Stimulated activated naive B cell treated with anti-CD40 and anti-IgM and Interleukin-4, amounts not matched to agents 10 μg/mL and 1 μg/mL and 100 μg/mL, for 72 hours (primary cell): ENCODE data around the gene ATXN1.
A peak's percentile ranks its signal among the peaks of the same experiment; 100 is the strongest.

Experiments
- ATAC-seq, 2 donors: fragments of 150-1000 bp; cut with Tn5 transposase; replicated peaks; 2 replicates each; pipeline ENCODE4 v1.10.0; 2021; ENCODE audit warnings: moderate library complexity in 1 of 2
- DNase-seq: peaks from one replicate; pipeline ENCODE4 v3.0.0; 2021
- H3K27ac Mint-ChIP-seq: one replicate; pipeline ENCODE4 v1.8.0; 2022; ENCODE audit warnings: mild to moderate bottlenecking, mixed read lengths
- H3K27me3 Mint-ChIP-seq, 2 donors: one replicate each; pipeline ENCODE4 v1.8.0; 2022; ENCODE audit warnings: mixed read lengths in 2 of 2
- H3K36me3 Mint-ChIP-seq, 2 donors: one replicate each; pipeline ENCODE4 v1.8.0; 2022; ENCODE audit warnings: mixed read lengths in 2 of 2, mild to moderate bottlenecking in 1 of 2
- H3K4me1 Mint-ChIP-seq, 2 donors: one replicate each; pipeline ENCODE4 v1.8.0; 2022; ENCODE audit warnings: mixed read lengths in 2 of 2, mild to moderate bottlenecking in 1 of 2
- H3K4me3 Mint-ChIP-seq, 2 donors: one replicate each; pipeline ENCODE4 v1.8.0; 2022; ENCODE audit warnings: mild to moderate bottlenecking in 2 of 2, mixed read lengths in 2 of 2, moderate library complexity in 1 of 2
- H3K9me3 Mint-ChIP-seq, 2 donors: one replicate each; pipeline ENCODE4 v1.8.0; 2022; ENCODE audit warnings: mixed read lengths in 2 of 2, mild to moderate bottlenecking in 1 of 2

Gene ATXN1

GRCh38 chr6:16477367-16478149 lies 283.7 kb downstream of the ATXN1 start:
- peaks cover 46 to 60% of the 10 kb centered on the region in 2 donors for H3K36me3 Mint-ChIP-seq
- DNase-seq (no peak), ATAC-seq (no peak)
- H3K4me3 Mint-ChIP-seq = peak overlapping the region; percentile 26 to 66
- H3K27ac Mint-ChIP-seq = peak overlapping the region; percentile 96
- H3K4me1 Mint-ChIP-seq = peaks cover 50 to 64% of the 10 kb centered on the region in 2 donors
- peaks cover 4% of the 10 kb centered on the region in 2 donors for H3K9me3 Mint-ChIP-seq
- no peaks in the 10 kb centered on the region for H3K27me3 Mint-ChIP-seq

- H3K4me1 Mint-ChIP-seq = peaks cover 51 to 65% of the 10 kb centered on the region in 2 donors
- peak overlapping the region; percentile 65 to 66 for H3K4me3 Mint-ChIP-seq
- H3K27me3 Mint-ChIP-seq = no peaks in the 10 kb centered on the region
- peaks cover 4% of the 10 kb centered on the region in 2 donors for H3K9me3 Mint-ChIP-seq
- ATAC-seq (peak; percentile 16 to 42), DNase-seq (no peak)
- H3K27ac Mint-ChIP-seq = peak overlapping the region; percentile 96
- H3K36me3 Mint-ChIP-seq = peaks cover 43 to 62% of the 10 kb centered on the region in 2 donors
Measured at GRCh38 chr6:16476861-16477260, 284.4 kb downstream of the ATXN1 start.

DNA sequence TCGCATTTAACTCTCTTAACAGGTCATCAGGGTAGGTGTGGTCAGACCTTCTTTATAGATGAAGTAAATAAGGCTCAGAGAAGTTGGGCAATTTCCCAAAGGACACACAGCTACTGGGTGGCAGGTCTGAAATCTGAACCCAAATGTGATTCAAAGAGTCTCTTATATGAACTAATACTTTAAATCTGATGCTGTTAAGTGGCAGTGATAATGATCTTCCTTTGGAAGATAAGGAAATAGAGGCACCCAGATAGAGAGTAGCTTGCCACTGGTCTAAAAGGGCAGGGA lies 285.8 kb downstream of the ATXN1 start:
- H3K4me1 Mint-ChIP-seq = peaks cover 52 to 65% of the 10 kb centered on the region in 2 donors
- peaks cover 36 to 61% of the 10 kb centered on the region in 2 donors for H3K36me3 Mint-ChIP-seq
- peak overlapping the region in 1 of 2 donors; percentile 67 for H3K4me3 Mint-ChIP-seq
- no peaks in the 10 kb centered on the region for H3K27me3 Mint-ChIP-seq
- DNase-seq (no peak), ATAC-seq (no peak)
- peak overlapping the region; percentile 94 for H3K27ac Mint-ChIP-seq
- peaks cover 4% of the 10 kb centered on the region in 2 donors for H3K9me3 Mint-ChIP-seq

GRCh38 chr6:16474772-16475493 lies 286.3 kb downstream of the ATXN1 start:
- peak overlapping the region; percentile 94 for H3K27ac Mint-ChIP-seq
- H3K4me3 Mint-ChIP-seq = peak overlapping the region; percentile 38 to 67
- peaks cover 4% of the 10 kb centered on the region in 2 donors for H3K9me3 Mint-ChIP-seq
- H3K27me3 Mint-ChIP-seq = no peaks in the 10 kb centered on the region
- DNase-seq = no peak
- peaks cover 32 to 59% of the 10 kb centered on the region in 2 donors for H3K36me3 Mint-ChIP-seq
- peaks cover 55 to 65% of the 10 kb centered on the region in 2 donors for H3K4me1 Mint-ChIP-seq
- ATAC-seq = peak; percentile 56 to 64

DNA sequence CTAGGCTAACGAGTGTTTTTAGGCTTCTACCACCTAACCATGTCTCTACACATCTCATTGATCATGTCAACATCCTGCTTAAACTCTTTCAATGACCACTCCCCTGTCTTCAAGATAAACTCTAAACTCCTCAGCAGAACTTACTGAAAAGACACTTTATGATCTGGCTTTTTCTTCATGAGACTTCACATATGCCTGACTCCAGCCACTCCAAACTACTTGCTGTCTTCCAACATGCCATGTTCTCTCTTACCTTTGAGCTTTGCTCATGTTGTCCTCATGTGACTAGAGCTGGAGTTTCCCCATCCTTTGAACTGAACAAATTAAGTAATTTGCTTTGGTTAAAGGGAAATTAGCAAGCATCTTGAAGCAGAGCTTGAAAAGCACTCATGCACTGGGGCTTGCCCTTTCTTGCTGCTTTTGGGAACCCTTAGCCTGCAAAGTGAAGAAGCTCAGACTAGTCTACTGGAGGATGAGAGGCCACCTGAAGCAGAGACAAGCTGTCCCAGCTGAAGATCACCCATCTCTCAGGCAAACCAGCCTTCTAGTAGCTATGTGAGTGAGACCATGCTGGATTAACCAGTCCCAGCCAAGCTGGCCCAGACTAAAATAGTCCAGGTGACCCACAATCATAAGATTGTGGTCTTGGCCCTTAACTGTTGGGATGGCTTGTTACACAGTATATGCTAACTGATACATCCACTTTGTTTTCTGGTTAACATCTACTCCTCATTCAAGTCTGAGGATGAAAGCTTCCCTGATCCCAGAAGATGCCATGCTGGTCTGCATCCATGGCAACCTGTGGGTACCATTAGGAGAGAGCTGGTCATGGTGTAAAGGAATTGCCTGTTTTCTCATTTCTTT lies 287.1 kb downstream of the ATXN1 start:
- peaks cover 55 to 66% of the 10 kb centered on the region in 2 donors for H3K4me1 Mint-ChIP-seq
- H3K27me3 Mint-ChIP-seq = no peaks in the 10 kb centered on the region
- H3K27ac Mint-ChIP-seq = peak overlapping the region; percentile 94
- H3K36me3 Mint-ChIP-seq = peaks cover 34 to 66% of the 10 kb centered on the region in 2 donors
- DNase-seq (no peak), ATAC-seq (peak; percentile 30 to 43)
- H3K9me3 Mint-ChIP-seq = peaks cover 4% of the 10 kb centered on the region in 2 donors
- peak overlapping the region; percentile 38 to 67 for H3K4me3 Mint-ChIP-seq

GRCh38 chr6:16473184-16473907 lies 287.9 kb downstream of the ATXN1 start:
- Mint-ChIP-seq H3K4me1 (peaks cover 55 to 66% of the 10 kb centered on the region in 2 donors), H3K36me3 (peaks cover 34 to 68% of the 10 kb centered on the region in 2 donors), H3K27me3 (no peaks in the 10 kb centered on the region), H3K27ac (peak overlapping the region; percentile 94), H3K9me3 (peaks cover 4% of the 10 kb centered on the region in 2 donors), H3K4me3 (peak overlapping the region; percentile 12 to 66)
- DNase-seq (peak; percentile 51), ATAC-seq (peak; percentile 53 to 64)

- H3K4me3 Mint-ChIP-seq = peak overlapping the region in 1 of 2 donors; percentile 12
- peaks cover 51 to 62% of the 10 kb centered on the region in 2 donors for H3K4me1 Mint-ChIP-seq
- H3K27ac Mint-ChIP-seq = peak overlapping the region; percentile 94
- H3K9me3 Mint-ChIP-seq = peaks cover 4% of the 10 kb centered on the region in 2 donors
- ATAC-seq (no peak), DNase-seq (no peak)
- no peaks in the 10 kb centered on the region for H3K27me3 Mint-ChIP-seq
- H3K36me3 Mint-ChIP-seq = peaks cover 28 to 60% of the 10 kb centered on the region in 2 donors
Measured at GRCh38 chr6:16472349-16473069, 288.8 kb downstream of the ATXN1 start.

GRCh38 chr6:16471910-16472297 lies 289.4 kb downstream of the ATXN1 start:
- ATAC-seq (no peak), DNase-seq (no peak)
- Mint-ChIP-seq H3K9me3 (peaks cover 2 to 4% of the 10 kb centered on the region in 2 donors), H3K36me3 (peaks cover 22 to 54% of the 10 kb centered on the region in 2 donors), H3K4me3 (peak overlapping the region in 1 of 2 donors; percentile 53), H3K27ac (peak overlapping the region; percentile 84), H3K4me1 (peaks cover 45 to 56% of the 10 kb centered on the region in 2 donors), H3K27me3 (no peaks in the 10 kb centered on the region)

DNA sequence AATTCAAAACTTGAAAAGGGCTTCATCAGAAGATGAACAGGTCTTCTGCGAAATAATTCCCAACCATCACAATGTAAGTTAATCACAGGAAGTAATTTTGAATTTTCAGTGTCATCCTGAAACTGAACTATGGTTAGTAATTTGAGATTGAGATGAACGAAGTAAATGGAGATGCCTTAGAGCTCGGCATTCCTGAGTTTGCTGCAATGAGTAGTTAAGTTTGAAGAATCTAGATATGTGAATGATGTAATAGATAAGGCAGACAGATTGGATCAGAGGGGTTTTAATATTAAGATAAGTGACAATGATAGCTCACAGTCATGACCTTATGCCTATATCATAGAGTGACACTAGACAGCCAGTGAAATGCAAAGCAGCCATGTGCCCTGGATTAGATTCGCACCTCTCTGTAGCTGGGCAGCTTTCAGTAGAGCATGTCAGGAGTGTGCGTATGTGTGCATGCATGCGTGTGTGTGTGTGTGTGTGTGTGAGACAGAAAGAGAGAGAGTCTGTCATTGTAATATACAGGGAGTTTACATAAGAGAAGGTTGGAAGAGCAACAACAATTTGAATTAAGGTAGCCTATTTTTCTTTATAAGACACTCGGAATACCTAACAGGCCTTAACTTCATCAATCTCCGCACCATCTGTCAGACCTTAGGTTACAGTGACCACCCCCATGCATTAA lies 289.9 kb downstream of the ATXN1 start:
- peak overlapping the region; percentile 84 for H3K27ac Mint-ChIP-seq
- no peaks in the 10 kb centered on the region for H3K27me3 Mint-ChIP-seq
- H3K36me3 Mint-ChIP-seq = peaks cover 18 to 50% of the 10 kb centered on the region in 2 donors
- H3K9me3 Mint-ChIP-seq = peaks cover 0 to 4% of the 10 kb centered on the region in 2 donors
- ATAC-seq = peak in 1 of 2 donors; percentile 13
- DNase-seq = no peak
- H3K4me3 Mint-ChIP-seq = peak overlapping the region in 1 of 2 donors; percentile 53
- peaks cover 41 to 51% of the 10 kb centered on the region in 2 donors for H3K4me1 Mint-ChIP-seq

- Mint-ChIP-seq H3K4me1 (peaks cover 41 to 51% of the 10 kb centered on the region in 2 donors), H3K27me3 (no peaks in the 10 kb centered on the region), H3K27ac (peak overlapping the region; percentile 84), H3K9me3 (peaks cover 1 to 4% of the 10 kb centered on the region in 2 donors), H3K36me3 (peaks cover 24 to 52% of the 10 kb centered on the region in 2 donors), H3K4me3 (peak overlapping the region in 1 of 2 donors; percentile 53)
- DNase-seq = no peak
- ATAC-seq = no peak
Measured at GRCh38 chr6:16470502-16471221, 290.6 kb downstream of the ATXN1 start.

DNA sequence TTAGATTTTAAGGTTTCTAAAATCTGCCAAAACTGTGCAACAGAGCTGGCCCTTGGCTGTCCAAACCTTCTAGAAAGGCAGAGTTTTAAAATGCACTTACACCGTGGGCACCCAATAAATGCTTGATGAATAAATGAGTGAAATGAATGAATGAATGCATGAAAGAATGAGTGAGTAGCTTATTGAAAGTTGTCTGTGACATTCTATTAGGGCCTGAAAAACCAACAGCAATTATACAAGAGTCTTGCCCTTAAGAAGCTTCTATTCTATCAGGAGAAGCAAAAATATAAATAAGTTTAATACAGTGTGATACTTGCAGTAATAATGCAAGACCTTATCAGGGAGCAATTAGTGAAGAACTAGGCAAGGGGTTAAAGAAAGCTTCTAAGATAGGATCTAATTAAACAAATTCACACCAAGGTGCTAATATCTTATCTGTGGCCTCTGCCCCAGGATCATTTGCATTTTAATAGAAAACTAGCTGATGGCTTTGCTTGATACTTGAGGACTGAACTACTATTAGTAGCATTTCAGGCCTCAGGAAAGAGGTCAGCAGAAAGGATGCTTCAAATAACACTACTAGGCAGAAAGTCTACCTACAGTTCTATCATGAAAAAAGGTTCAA lies 292.2 kb downstream of the ATXN1 start:
- H3K36me3 Mint-ChIP-seq = peaks cover 37 to 56% of the 10 kb centered on the region in 2 donors

More for the DNA sequence above, 292.2 kb downstream of the ATXN1 start:
- DNase-seq = no peak
- ATAC-seq = no peak
- no peak overlapping the region for H3K4me3 Mint-ChIP-seq
- H3K9me3 Mint-ChIP-seq = peaks cover 2 to 4% of the 10 kb centered on the region in 2 donors
- H3K4me1 Mint-ChIP-seq = peaks cover 28 to 39% of the 10 kb centered on the region in 2 donors
- no peak overlapping the region for H3K27ac Mint-ChIP-seq
- no peaks in the 10 kb centered on the region for H3K27me3 Mint-ChIP-seq
